Activated gamma-delta T cell treated with anti-CD3 and anti-CD28 coated beads, Interleukin-2, amount 50 U/mL, for 16 hours (primary cell): ENCODE results near the gene LSM12.
"Not testable (repeated sequence)": the region's sequence is repeated elsewhere in the genome, so short reads cannot be mapped to it uniquely, and the experiment has no call there.

Source experiments
- DNase-seq: peaks from one replicate; pipeline ENCODE4 v3.0.0-alpha.2; 2020; ENCODE audit warnings: low read depth

The LSM12 gene

DNA sequence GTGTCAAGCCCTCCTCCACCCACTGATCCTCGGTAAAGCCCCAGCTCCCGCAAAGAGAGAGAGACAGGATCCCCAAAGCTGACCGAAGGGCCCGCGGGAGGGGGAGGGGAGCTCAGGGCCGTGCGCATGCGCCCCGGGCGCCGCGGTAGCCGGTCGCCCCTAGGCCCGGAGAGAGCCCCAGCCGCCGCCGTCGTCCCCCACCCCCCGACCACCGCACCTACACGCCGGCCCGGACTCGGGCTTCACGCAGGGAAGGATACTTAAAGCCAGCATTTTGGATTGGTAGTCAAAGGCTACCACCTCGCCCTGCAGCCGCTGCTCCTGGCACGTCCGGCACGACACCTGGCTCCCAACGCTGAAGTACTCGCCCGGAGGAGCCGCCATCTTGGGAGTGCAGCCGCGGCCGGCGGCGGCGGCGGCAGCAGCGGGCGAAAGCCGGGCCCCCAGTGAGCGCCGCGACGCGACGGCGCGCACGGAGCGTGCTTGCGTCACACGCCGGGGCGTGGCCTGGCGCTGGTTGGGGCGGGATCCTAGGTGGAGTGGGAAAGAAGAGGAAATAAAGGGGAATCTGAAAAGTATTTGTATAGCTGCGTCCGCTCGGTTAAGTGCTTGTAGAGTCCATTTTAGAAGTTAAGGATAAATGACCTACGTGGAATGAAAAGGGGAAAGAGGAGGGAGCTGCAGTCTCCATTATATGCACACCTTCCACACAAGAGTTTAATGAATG is at the start of gene LSM12:
Gene LSM12 (minus strand): TSS at position 468 of the 727 bp plus-strand sequence. CDS start 84 bp downstream, at position 384.
- DNase-seq = peak; percentile 81

DNA sequence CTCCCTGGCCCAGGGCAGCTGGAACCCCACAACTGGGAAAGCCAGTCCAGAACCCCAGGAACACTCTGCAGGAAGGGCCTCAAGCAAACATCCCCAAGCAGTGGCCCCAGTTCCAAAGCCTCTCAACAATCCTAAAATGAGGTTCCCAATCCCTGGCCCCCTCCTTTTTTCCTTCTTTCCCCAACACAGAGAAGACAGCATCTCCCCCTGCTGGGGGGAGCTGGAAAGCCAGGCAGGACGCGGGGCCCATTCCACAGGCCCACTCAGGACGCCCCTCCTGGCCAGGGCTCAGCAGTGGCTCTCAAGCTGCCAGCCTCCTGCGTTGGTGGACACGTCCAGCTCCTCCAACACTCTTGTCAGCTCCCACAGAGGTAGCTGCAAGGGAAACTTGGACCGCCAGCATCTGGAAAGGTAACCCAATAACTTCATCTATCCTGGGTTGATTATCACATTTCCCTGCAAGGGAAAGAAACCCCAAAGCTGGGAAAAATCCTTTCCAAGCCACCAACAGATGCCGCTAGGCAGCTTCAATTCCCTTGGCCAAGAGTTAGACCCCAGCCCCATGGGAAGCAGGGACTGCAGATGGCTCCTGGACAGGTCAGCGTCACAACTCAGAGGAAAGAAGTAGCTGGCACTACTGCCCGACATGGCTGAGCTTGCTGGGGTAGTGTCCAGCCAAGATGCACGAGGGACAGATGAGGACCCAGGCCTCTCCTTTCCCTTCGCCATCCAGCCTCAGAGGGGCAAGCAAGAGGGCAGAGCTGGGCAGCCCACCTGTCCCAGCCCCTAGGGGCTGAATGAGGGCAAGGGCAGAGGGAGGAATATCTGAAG is 49.3 kb upstream of the LSM12 start:
- no peak for DNase-seq

- no peak for DNase-seq
Observed at GRCh38 chr17:44113868-44114840, 47.7 kb upstream of the LSM12 start.

- DNase-seq = no peak
Observed at GRCh38 chr17:44113382-44113781, 46.9 kb upstream of the LSM12 start.

- no peak for DNase-seq
Observed at GRCh38 chr17:44112284-44113280, 46.1 kb upstream of the LSM12 start.

DNA sequence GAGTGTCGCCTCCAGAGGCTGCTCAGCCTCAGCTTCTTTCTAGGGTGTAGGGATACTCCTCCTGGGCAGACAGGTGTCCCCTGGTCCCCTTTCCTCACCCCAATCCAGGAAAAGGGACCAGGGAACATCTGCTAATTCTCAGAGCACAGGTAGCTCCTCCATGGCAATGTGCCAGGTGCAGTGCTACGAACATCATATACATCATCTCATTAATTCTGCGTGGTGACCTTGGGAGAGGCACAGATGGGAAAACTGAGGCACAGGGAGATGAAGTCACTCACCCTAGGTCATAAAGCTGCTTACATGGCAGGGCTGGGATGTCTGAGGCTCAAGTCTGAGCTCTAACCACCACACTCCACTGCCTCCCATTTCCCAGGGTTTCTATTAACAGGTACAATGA is 45.3 kb upstream of the LSM12 start:
- DNase-seq = no peak

- peak; percentile 15 for DNase-seq
Observed at GRCh38 chr17:44110823-44111633, 44.6 kb upstream of the LSM12 start.

DNA sequence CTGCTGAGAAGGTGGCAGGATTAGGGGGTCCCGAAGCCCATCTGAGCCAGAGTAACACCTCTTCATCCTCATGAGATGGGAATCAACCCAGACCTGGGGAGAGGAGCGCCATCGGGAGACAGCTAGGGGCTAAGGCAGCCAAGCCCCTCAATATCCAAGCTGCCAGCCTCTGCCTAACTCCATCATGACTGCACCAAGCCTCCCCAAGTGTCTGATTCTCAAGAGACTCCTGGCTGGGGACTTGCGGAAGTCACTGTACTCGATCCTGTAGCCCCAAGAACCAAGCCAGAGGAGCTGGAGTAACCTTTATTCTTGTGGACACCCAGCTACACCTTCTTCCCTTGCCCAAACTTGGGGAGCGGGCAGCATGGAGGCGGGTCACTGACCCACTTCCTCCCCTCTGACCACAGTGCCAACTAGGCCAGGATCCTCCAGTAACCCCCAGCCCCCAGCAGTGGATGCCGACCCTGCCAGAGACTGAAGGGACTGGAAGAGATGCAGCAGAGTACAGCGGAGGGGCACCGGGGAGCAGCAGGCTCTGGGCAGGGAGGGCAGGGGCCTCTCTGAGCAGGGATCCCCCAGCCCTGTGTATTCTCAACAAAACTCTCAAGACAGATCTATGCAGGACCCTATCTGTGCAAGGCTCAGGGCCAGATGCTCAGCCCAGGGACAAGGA is 43.7 kb upstream of the LSM12 start:
- DNase-seq = no peak

GRCh38 chr17:44109312-44109630 is 42.8 kb upstream of the LSM12 start:
- DNase-seq = no peak

DNA sequence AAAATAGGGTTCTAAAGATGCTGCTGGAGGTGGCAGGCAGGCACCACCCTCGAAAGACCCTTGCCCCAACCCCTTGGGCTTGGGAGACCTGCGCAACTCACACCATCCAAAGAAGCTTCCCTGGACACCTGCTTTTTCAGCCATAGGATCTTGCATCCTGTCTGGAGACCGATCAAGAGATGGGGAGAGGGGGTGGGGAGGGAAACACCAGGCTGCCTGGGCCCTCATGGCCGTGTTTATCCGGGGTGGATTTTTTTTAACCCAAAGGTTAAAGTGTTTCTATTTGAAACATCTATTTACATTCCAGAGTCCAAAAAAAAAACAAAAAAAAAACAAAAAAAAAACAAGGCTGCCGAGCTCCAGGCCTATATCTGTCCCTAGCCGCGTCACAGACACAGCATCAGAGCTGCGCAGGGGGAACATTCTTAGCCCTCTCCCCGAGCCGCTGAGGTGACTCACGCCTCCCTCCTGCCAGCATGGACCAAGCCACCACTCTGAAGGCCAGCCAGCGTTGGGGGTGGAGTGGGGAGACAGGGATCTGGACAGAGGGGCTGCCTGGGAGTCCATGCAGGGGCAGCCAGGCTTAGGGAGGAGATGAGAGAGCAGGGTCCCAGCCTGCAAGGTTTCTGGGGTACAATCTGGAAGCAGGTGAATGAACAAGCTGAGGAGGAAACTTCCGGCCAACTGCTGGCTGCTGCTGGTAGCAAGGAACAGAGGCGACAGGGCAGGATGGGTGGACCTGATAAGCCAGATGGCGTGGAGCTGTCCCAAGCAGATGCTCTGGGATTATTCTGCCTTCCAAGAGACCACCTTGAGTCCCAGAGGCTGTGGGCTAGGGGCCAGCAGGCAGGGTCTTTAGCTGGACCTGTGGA is 42.2 kb upstream of the LSM12 start:
- DNase-seq = no peak

DNA sequence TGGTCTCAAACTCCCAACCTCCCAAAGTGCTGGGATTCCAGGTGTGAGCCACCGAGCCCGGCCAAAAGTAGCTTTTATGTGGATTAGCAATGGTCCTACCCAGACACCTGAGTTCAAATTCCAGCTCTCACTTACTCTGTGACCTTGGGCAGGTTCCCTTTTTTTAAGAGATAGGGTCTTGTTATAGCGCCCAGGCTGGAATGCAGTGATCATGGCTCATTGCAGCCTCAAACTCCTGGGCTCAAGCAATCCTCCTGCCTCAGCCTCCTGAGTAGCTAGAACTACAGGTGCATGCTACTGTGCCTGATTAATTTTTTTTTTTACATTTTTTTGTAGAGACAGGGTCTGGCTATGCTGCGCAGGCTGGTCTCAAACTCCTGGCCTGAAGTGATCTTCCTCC is 40.3 kb upstream of the LSM12 start:
- no peak for DNase-seq

- DNase-seq = no peak
Observed at GRCh38 chr17:44105941-44106340, 39.5 kb upstream of the LSM12 start.

DNA sequence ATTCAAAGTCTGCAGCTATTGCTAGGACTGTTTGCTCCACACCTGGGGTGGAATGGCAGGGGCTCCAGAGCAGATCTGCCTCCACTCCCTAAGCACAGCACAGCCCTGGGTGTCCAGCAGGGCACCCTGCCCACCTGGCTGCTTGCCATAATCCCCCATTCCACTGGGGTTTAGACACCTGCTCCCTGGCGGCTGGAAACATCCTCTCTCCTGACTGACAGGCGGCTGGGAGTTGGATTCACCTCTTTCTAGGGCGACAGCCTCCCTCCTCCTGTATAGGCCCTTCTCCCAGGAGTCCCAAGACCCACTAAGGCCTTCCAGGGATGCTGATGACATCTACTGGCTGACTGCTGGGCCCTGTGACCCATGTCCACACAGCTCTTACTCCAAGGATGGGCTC is 39.0 kb upstream of the LSM12 start:
- no peak for DNase-seq

DNA sequence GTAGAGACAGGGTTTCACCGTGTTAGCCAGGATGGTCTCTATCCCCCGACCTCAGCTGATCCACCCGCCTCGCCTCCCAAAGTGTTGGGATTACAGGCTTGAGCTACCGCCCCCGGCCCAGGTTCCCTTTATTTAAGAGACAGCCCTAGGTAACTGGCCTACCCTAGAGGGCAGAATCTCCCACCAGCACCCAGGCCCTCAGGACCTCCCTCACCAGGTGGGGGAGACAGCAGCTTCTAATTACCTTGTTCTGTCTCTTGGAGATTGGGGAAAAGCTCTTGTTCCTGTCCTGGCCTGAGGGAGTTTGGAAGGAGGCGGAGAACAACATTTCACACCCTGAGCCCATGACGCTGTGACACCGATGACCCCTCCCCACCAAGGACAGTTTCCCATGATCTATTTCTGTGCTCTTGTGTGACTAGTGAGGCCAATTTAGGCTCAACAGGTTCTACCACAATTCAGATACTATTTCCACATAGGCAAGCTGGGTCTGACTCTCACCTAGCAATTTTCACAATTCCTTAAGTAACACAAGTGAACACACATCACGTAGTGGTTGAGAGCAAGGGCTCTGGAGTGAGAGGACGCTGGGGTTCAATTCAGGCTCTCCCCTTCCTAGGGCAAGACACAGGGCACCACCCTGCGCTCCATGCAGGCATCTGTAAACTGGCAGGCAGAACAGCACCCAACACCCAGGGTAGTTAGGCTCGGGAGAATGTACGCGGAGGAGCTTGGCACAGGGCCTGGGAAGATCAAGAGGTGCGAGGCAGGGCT is 36.6 kb upstream of the LSM12 start:
- no peak for DNase-seq

DNA sequence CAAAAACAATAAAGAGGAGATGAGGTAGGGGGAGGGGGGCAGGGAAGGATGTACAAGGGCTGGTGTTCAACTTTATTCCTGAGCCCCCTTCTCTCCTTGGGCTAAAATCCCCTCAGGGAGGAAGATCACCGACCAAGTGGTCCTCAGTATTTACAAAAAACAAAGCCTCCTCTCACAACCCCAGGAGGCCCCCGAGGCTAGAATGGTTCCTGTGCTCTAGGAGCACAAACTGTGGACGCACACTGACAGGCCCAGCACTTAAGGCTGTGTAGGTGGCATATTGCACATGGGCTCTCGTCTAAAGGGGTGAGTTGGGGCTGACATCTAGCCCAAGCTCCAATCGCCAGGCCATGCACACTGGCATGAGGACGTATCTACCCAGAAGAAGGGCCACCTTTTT is 35.4 kb upstream of the LSM12 start:
- not testable (repeated sequence) for DNase-seq

DNA sequence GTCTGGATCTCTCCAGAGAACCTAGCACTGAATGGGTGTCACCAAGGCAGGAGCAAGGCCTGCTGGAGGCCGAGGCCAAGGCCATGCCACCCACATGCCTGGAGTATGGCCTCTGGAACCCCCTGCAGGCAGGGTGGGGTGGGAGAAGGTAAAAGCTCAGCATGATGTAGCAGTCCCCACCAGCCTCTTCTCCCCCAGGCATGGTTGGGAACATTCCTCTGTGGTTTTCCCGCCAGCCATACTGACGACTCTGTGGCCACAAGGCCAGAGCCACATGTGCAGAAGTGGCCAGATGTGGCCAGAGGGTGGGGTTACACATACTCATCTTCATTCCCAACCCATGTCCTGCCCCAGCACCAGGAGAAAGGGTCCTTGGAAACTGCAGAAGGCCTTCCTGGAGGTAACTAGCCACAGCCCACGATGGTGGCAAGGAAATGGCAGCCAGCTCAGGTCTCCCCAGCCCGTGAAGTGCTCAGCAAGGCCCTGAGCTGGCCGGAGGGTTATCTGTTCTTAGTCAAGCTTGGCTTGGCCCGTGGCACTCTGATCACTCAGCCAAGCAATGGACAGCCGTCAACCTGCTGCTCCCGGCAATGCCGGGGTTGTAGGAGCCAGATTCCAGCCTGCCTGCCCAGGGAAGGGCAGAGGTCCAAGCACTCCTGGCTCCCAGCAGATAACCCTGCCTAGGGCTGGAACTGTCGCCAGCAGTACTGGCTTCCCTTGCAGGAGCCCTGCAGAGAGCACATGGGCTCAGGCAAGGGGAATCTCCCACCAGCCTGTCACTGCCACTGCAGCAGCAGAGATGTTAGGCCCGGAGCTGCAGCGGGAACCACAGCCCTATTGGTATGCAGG is 30.9 kb upstream of the LSM12 start:
- DNase-seq = no peak
